ENCODE results near the gene LONRF2.
A peak's percentile ranks its signal among the peaks of the same experiment; 100 is the strongest.

Gene LONRF2

DNA sequence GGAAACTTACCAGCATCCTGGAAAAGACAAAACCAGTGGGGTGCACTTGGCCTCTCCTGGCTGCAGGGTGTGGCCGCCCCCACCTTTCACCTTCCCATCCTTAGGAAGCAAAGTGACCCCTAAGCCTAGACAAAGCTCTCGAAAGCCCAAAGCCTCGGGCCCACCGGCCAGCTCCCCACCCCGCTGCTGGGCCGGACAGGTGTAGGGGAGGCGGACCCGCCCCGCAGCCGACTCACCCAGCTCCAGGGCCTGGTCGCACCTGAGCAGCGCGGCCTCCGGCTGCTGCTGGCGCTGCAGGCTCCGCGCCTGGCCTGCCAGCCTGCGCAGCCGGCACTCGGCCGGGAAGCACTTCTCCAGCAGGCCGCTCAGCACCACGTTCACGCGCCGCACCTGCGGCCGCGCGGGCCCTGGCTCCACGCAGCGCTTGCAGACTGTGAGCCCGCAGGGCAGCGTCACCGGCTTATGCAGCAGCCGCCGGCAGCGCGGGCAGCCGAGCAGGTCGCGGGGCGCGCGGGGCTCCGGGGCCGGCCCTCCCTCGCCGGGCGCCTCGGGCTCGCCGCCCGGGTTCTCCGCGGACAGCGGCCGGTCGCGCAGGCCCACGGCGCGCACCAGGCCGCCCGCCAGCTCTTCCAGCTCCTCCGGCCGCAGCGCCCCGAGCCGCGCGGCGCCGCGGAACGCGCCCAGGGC lies 979 bp downstream of the LONRF2 start:
- DNase-seq (ENCODE audit: low read depth) = no peak

DNA sequence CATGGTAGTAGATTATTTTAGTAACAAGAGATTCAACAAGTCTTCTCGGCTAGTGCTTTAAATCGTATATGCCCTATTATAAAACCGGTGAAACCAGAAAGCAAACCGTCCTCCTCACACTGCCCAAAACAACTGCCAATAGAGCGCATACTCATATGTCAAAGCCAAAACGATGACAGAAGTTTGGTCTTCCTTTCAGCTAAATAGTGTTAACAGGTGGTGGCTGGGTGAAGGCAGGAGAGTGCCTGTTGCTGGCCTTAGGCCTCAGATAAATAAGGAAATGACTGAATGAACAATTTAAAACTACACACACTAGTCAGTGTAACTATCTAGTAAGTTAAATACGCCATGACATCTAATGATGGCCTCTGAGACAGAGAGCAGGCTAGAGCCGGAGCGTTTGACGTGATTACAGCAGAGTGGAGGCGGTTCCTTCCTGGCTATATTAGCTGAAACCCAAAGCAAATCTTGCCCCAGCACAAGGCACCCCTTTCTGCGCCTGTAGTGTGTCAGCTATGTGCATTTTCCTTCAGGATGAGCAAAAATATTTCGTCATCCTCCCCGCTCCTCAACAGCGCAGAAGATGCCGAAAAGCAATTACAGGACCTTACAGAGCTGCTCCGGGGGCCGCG lies 1.6 kb downstream of the LONRF2 start:
- peak; percentile 82 for DNase-seq (ENCODE audit: low read depth)
- H3K4me3 ChIP-seq (ENCODE audit: low read depth, low read length) = peak overlapping the region; percentile 52
- TF ChIP-seq, protein P1, sequence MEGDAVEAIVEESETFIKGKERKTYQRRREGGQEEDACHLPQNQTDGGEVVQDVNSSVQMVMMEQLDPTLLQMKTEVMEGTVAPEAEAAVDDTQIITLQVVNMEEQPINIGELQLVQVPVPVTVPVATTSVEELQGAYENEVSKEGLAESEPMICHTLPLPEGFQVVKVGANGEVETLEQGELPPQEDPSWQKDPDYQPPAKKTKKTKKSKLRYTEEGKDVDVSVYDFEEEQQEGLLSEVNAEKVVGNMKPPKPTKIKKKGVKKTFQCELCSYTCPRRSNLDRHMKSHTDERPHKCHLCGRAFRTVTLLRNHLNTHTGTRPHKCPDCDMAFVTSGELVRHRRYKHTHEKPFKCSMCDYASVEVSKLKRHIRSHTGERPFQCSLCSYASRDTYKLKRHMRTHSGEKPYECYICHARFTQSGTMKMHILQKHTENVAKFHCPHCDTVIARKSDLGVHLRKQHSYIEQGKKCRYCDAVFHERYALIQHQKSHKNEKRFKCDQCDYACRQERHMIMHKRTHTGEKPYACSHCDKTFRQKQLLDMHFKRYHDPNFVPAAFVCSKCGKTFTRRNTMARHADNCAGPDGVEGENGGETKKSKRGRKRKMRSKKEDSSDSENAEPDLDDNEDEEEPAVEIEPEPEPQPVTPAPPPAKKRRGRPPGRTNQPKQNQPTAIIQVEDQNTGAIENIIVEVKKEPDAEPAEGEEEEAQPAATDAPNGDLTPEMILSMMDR (IDR thresholded peaks at IDR 0.05; ENCODE audit: control insufficient read depth, extremely low read depth, insufficient read depth) = no peak

More for the DNA sequence above, 979 bp downstream of the LONRF2 start:
- TF ChIP-seq, protein P1 (IDR thresholded peaks at IDR 0.05; ENCODE audit: control insufficient read depth, extremely low read depth, insufficient read depth) = peak; percentile 41
- H3K4me3 ChIP-seq (ENCODE audit: low read depth, low read length) = peak overlapping the region; percentile 52

DNA sequence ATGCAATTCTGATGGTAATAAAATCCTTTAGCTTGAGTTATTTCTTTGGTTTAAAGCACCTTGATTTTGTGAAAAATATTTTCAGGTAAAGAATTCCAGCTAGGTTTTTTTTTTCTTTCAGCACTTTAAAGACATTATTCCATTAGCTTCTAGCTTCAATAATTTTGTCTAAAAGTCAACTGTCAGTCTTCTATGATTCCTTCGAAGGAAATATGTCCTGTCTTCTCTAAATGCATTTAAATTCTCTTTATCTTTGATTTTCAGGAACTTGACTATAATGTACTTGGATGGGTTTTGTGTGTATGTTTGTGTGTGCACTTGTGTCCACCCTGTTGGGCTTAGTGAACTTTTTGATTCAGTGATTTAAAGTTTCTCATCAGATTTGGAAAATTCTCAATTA lies 4.7 kb downstream of the LONRF2 start:
- TF ChIP-seq, protein P1 (IDR thresholded peaks at IDR 0.05; ENCODE audit: control insufficient read depth, extremely low read depth, insufficient read depth) = no peak
- no peak for DNase-seq (ENCODE audit: low read depth)

DNA sequence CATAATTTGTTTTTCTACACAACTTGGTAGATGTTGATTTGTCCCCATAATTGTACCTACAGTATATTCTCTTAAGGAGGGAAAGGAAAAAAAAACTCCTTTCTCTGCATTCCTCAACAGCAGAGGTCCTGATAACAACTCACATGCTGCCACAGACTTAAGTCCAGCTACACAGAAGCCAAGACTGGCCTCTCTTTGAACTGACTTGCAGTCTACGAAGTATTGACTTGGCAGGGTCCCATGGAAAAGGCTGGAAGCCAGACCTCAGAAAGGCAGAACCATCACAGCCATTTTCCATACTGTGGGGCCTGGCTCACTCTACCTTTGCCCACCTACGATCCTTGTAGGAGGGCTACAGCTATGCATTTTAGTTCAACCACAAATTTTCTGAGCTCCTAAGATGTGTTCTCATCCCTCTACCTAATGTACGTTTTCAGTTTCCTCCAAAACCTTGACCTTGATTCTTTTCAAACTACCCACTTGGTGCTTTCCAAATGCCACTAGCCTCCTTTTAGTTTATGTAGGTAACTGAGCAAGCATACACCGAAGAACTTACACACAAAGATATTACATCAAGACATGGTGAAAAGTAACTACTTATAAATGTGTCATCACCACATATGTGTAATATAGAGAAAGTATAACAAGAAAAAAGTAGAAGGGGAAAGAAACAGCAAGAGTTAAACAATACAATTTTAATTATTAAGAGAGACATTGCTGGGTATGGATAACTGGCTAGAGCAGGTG lies 12.2 kb downstream of the LONRF2 start:
- TF ChIP-seq, protein P1 (IDR thresholded peaks at IDR 0.05; ENCODE audit: control insufficient read depth, extremely low read depth, insufficient read depth) = no peak
- H3K4me3 ChIP-seq (ENCODE audit: low read depth, low read length) = no peak overlapping the region
- no peak for DNase-seq (ENCODE audit: low read depth)

More for the DNA sequence above, 4.7 kb downstream of the LONRF2 start:
- no peak overlapping the region for H3K4me3 ChIP-seq (ENCODE audit: low read depth, low read length)

DNA sequence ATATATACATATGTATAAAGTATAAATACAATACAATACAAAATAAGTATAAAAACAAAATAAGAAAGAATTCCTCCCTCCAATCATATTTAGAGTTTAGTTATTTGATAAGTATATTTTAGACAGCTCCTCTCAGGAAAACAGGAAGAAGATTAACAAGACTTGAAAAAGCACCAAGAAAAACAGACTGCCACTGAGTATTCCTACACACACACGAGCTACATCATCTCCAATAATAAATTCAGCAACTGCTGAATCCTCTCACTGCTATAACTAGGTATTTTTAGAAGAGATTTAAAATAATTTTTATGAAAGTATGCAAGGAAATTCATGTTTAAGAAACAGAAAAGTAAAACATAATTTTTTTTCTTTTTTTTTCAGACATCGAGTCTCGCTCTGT lies 13.0 kb downstream of the LONRF2 start:
- TF ChIP-seq, protein P1 (IDR thresholded peaks at IDR 0.05; ENCODE audit: control insufficient read depth, extremely low read depth, insufficient read depth) = no peak
- no peak for DNase-seq (ENCODE audit: low read depth)
- no peak overlapping the region for H3K4me3 ChIP-seq (ENCODE audit: low read depth, low read length)

DNA sequence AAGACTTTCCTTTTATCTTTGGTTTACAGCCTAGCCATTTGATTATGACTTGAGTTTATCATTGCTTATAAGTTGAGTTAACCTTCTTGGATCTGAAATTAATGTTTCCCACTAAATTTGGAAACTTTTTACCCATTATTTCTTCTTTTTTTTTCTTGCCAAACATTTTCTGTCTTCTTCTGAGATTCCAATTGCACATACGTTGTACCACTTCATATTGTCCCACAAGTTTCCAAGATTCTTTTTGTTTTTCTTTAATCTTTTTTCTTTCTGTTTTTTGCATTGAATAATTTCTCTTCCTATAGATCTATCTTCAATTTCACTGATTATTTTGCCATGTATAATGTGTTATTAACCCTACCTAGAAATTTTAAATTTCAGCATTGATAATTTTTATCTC lies 18.6 kb downstream of the LONRF2 start:
- no peak for DNase-seq (ENCODE audit: low read depth)
- no peak overlapping the region for H3K4me3 ChIP-seq (ENCODE audit: low read depth, low read length)
- TF ChIP-seq, protein P1 (IDR thresholded peaks at IDR 0.05; ENCODE audit: control insufficient read depth, extremely low read depth, insufficient read depth) = no peak

Data from LNCaP clone FGC (cell line).